Pancreas (tissue), 10 donors: Measurements from ENCODE around the gene NELL1. TPM values are rescaled to one million over a fixed set of nuclear protein-coding genes. Genes with fewer than 3 reads are reported as not detected.

ENCODE experiments used
- ATAC-seq, 4 donors: fragments of 200-7000 bp; cut with Tn5 transposase; one replicate each; pipeline versions ENCODE4 v1.8.0 to v1.9.1; 2020; ENCODE audit warnings: mild to moderate bottlenecking in 4 of 4, moderate library complexity in 4 of 4
- DNase-seq, 6 donors: peaks; one replicate each; pipeline ENCODE4 v3.0.0-alpha.2; 2020
- FAIRE-seq: peaks from 2 replicates; lab custom pipeline; 2012; peaks lifted over from hg19 to GRCh38; lab: Jason Lieb, UNC
- H3K27ac ChIP-seq, 4 donors: fragments of 200-600 bp; sonication (generic); 1 replicate in 3 of 4; 2 replicates in 1 of 4; pipeline versions ENCODE4 v1.5.0 to v1.8.0; 2020
- H3K27me3 ChIP-seq, 4 donors: fragments of 200-600 bp; one replicate each; pipeline ENCODE4 v1.8.0; 2021
- H3K36me3 ChIP-seq, 3 donors: fragments of 200-600 bp; sonication (generic) in 1 of 3; one replicate each; pipeline versions ENCODE4 v1.5.0 to v1.8.0; 2020 to 2021
- H3K4me1 ChIP-seq, 3 donors: fragments of 200-600 bp; one replicate each; pipeline ENCODE4 v1.8.0; 2021
- H3K4me3 ChIP-seq, 4 donors: fragments of 200-600 bp; sonication (generic) in 2 of 4; one replicate each; pipeline versions ENCODE4 v1.5.0 to v1.8.0; 2020 to 2021
- H3K9me3 ChIP-seq, 4 donors: fragments of 200-600 bp; one replicate each; pipeline ENCODE4 v1.8.0; 2021
- CTCF ChIP-seq, 4 donors: fragments of 200-600 bp; sonication (generic) in 3 of 4; IDR thresholded peaks; one replicate each; pipeline versions ENCODE4 v1.5.0 to v1.8.0; 2021; ENCODE audit warnings: antibody characterized with exemption in 4 of 4
- WGBS, 2 donors: extraction: QIAGEN DNeasy Blood & Tissue Kit; methylation state at CpG; one replicate each; pipeline ENCODE4 v1.1.7; 2013; 5-methylcytosine and 5-hydroxymethylcytosine counted together
- intact Hi-C, 3 donors: fragments of 100-400 bp; cut with DNase I; formaldehyde crosslinking; loops; one replicate each; pipeline versions ENCODE4 v1.11.1 to v1.14.2; 2022
- polyA plus RNA-seq, 2 donors: library from polyadenylated mRNA; stranded (reverse); fragments of 200-250 nt; gene quantifications; one replicate each; pipeline ENCODE4 v1.2.3, GENCODE V29; 2013
- total RNA-seq, 6 donors: library from RNA; stranded (reverse); fragmentation: NEBNext Ultra II Directional in 4 of 6; extraction: Animal tissue kit (Norgen Biotek cat#: 25700) in 4 of 6; gene quantifications; one replicate each; pipeline versions ENCODE4 v1.2.1 to v1.2.4, GENCODE V29; 2021 to 2023
- donor health status: healthy with polysubstance abuse.
- donor health status: DM: no; HTN: no; CAD: no; lungs with moderate emphysema.
- donor health status: DM: no; HTN: no; CAD: no.
- donor health status: control.
- donor health status: control.
- donor health status: Bipolar disorder and iron deficiency.
- donor health status: DM: yes; HTN: yes; CAD: no.
- donor health status: DM: no; HTN: no; CAD: no.
- donor health status: DM: no; HTN: no; CAD: no.
- donor health status: DM: yes; HTN: yes; CAD: no.

The NELL1 gene
- total and polyA plus RNA-seq, 8 donors = not detected

DNA sequence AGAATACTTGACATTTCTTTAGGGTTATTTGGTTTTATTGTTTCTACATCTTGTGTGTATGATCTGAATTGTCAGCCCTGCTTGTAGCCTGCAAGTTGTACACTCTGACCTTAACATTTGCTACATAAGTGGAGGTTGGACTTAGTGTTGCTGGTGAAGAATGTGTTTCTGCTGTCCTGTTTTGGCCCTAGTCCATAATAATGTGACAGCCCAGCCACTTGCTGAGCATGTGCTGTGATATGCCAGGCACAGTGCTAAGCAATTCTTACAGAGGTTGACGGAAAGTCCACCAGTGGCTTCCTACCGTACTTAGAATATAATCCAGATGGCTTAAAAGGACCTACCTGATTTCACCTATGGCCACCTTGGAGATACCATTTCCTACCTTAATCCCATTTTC is 526.6 kb downstream of the NELL1 start:
- intact Hi-C loops = no loop called here
- ATAC-seq = no peak
- no peak for FAIRE-seq
- no peak for DNase-seq
- H3K4me1 ChIP-seq = no peaks in the 10 kb centered on the region
- no peaks in the 10 kb centered on the region for H3K9me3 ChIP-seq
- H3K36me3 ChIP-seq = no peaks in the 10 kb centered on the region
- no peak for TF ChIP-seq CTCF (IDR thresholded peaks at IDR 0.05)
- no peak overlapping the region for H3K27ac ChIP-seq
- no peak overlapping the region for H3K4me3 ChIP-seq
- H3K27me3 ChIP-seq = no peaks in the 10 kb centered on the region
- 42 to 46% methylated on average over 2 of the region's 2 CpGs for WGBS, 2 donors

GRCh38 chr11:21198498-21198897 is 529.1 kb downstream of the NELL1 start:
- Histone ChIP-seq H3K27me3 (no peaks in the 10 kb centered on the region), H3K4me1 (no peaks in the 10 kb centered on the region), H3K36me3 (no peaks in the 10 kb centered on the region), H3K4me3 (no peak overlapping the region), H3K9me3 (no peaks in the 10 kb centered on the region), H3K27ac (no peak overlapping the region)
- FAIRE-seq (no peak), DNase-seq (no peak), ATAC-seq (no peak)
- whole genome bisulfite sequencing, 2 donors = 33 to 38% methylated on average over 3 of the region's 3 CpGs
- intact Hi-C loops = no loop called here
- no peak for TF ChIP-seq CTCF (IDR thresholded peaks at IDR 0.05)

DNA sequence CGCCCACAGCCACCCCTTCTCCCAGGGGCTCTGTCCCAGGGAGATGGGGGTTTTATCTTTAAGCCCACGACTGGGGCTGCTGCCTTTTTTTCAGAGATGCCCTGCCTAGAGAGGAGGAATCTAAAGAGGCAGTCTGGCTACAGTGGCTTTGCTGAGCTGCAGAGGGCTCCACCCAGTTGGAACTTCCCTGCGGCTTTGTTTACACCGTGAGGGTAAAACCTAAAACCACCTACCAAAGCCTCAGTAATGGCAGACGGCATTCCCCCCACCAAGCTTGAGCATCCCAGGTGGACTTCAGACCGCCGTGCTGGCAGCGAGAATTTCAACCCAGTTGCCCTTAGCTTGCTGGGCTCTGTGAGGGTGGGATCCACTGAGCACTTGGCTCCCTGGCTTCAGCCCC is 535.8 kb downstream of the NELL1 start:
- Histone ChIP-seq H3K9me3 (no peaks in the 10 kb centered on the region), H3K4me3 (no peak overlapping the region), H3K36me3 (no peaks in the 10 kb centered on the region), H3K4me1 (no peaks in the 10 kb centered on the region), H3K27me3 (no peaks in the 10 kb centered on the region), H3K27ac (no peak overlapping the region)
- DNase-seq (no peak), FAIRE-seq (no peak), ATAC-seq (no peak)
- WGBS, 2 donors = 61 to 63% methylated on average over 8 of the region's 8 CpGs
- TF ChIP-seq CTCF (IDR thresholded peaks at IDR 0.05) = no peak
- intact Hi-C loops = no loop called here

DNA sequence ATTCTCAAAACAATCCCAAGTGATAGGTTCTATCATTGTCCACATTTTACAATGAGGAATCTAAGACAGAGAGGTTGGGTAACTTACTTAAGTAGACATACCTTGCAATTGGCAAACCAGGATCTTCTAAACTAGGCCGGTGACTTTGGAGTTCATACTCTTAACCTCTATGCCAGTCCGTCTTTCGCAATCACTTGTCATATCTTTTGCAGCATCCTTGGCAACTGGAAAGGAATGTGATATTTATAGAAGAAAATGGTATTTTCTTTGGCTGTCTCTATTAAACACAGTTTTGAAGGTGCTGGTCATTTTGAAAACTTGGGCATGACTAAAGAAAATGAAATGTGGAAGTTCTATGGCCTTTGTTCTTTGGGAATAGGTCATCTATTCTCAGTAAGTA is 556.5 kb downstream of the NELL1 start:
- ATAC-seq = no peak
- DNase-seq = no peak
- 79 to 86% methylated on average over 3 of the region's 3 CpGs for WGBS, 2 donors
- TF ChIP-seq CTCF (IDR thresholded peaks at IDR 0.05) = no peak
- H3K4me1 ChIP-seq = no peaks in the 10 kb centered on the region
- H3K27ac ChIP-seq = no peak overlapping the region
- no peaks in the 10 kb centered on the region for H3K27me3 ChIP-seq
- no peak overlapping the region for H3K4me3 ChIP-seq
- intact Hi-C loops = no loop called here
- no peaks in the 10 kb centered on the region for H3K9me3 ChIP-seq
- FAIRE-seq = no peak
- H3K36me3 ChIP-seq = no peaks in the 10 kb centered on the region

DNA sequence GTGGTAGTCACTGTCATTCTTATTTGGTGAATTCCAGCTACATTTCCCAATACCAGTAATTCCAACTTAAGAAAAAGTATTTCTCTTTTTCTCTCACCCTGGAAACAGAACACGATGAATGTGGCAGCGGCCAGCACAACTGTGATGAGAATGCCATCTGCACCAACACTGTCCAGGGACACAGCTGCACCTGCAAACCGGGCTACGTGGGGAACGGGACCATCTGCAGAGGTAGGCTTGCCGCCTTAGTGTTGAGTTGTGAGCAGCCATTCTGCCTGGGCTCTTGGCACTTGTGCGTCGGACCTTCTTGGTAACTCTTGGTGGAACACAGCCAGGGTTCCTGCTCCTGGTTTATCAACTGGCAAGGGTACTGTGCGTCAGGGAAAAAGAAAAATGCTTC is 559.8 kb downstream of the NELL1 start:
- intact Hi-C loops = no loop called here
- DNase-seq = no peak
- Histone ChIP-seq H3K27ac (no peak overlapping the region), H3K9me3 (no peaks in the 10 kb centered on the region), H3K27me3 (no peaks in the 10 kb centered on the region), H3K4me3 (no peak overlapping the region), H3K36me3 (no peaks in the 10 kb centered on the region), H3K4me1 (no peaks in the 10 kb centered on the region)
- no peak for ATAC-seq
- FAIRE-seq = no peak
- no peak for TF ChIP-seq CTCF (IDR thresholded peaks at IDR 0.05)
- WGBS, 2 donors = 68 to 74% methylated on average over 9 of the region's 9 CpGs
